HT-29 (cell line): ENCODE data around the gene TBC1D9B. TPM values are rescaled to one million over a fixed set of nuclear protein-coding genes. Genes with fewer than 3 reads are reported as not detected.

Source experiments
- DNase-seq: peaks from one replicate; pipeline ENCODE4 v3.0.0-alpha.2; 2015; ENCODE audit warnings: low spot score
- total RNA-seq: library from RNA; depleted of rRNA; stranded (reverse); fragments of >200 nt; shearing (Covaris generic); gene quantifications from 2 replicates; pipeline ENCODE4 v1.2.3, GENCODE V29; 2014; rRNA removed

Gene TBC1D9B
- 59.9 and 70.6 TPM in 2 replicates for total RNA-seq

DNA sequence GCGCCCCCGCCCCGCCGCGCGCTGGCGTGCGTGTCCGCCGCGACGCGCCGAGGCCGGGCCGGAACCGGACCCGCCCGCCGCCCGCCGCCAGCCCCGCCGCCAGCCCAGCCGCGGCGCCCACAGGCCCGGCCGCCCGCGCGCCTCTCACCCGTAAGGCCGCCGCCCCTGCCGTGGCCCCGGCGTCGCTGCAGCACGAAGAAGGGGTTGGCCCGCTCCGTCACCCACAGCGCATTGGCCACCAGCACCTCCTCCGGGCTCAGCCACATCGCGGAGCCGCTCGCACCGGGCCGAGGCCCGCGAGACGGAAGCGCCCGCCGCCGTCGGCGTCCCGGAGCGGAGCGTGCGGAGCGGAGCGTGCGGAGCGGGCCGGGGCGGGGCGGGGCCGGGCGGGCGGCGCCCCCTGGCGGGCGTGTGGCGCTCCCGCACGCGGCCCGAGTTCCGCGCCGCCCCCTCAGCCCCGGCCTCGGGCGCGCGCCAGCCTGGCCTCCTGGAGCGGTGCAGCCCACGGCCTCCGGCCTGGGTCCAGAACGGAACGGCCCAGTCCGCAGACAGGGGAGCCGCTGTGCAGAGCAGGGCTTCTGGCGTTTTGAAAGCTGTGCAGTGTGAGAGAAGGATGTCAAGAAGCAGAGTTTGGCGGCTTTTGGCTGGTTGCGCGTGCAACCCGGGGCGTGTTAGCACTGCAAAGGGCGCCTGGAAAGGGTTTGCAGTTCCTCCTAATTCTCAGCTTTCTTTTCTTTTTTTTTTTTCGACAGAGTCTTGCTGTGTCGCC lies at the start of gene TBC1D9B:
TBC1D9B (minus strand) TSS at position 342 of the 769 bp plus-strand sequence; CDS start at position 266, 76 bp downstream.
- DNase-seq, result peak; percentile 69

DNA sequence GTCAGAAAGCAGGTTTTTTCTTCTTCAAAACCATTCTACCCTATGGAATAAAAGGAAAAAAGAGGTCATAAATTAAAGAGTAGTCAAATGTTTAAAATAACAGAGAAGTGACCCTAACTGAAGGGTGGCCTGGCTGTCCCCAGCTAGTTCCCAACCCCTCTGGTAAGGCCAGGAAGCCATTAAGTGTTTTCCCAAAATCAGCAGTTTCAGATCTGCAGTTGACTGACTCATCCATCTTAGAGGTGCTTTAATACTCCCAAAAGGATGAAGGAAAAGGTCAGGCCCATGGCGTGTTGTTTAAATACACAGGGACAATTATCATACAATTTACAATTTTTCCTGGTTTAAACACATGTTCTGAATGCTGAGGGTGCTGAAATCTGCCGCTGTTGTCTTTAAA lies 47.9 kb upstream of the TBC1D9B start:
- DNase-seq, result no peak

DNA sequence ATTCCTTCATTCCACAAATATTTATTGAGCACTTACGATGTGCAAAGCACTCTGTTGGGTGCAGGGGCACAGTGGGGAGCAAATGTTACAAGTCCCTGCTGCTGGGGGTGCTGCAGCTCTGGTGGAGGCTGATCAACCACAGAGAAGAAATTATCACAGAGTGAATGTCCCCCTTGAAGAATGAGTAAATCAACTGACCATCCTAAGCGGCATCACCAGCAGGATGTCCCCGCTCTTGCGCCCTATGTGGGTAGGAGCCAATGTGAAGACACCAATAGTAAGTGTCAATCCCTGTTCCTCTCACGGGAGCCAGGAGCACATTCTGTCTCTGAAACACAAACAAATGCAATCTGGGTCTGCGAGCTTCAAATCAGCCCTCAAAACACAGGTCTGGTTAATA lies 47.4 kb upstream of the TBC1D9B start:
- no peak for DNase-seq

DNA sequence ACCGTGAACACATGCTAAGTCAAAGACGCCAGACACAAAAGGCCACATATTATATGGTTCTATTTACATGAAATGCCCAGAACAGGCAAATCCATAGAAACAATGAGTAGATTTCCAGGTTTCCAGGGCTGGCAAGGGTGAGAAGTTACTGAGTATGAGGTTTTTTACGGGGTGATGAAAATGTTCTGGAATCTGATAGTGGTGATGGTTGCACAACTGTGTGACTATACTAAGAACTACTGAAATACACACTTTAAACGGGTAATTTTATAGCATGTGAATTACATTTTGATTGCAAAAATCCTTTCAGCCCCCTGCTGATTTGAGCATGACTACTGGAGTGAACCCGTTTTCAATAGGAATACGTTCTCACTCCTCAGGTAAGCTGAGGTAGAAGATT lies 46.7 kb upstream of the TBC1D9B start:
- no peak for DNase-seq

DNA sequence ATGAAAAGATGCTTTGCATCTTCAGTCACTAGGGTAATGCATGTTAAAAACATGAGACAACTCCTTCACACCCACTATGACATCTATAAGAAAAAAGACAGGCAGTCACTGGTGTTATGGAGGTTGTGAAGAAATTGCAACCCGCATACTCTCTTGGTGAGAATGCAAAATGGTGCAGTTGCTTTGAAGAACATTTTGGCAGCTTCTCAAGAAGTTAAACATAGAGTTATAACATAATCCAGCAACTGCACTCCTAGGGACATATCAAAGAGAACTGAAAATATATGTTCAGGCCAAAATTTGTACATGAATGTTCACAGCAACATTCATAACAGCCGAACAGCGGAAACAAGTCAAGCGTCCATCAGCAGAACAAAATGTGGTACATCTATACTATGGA lies 46.3 kb upstream of the TBC1D9B start:
- no peak for DNase-seq

DNA sequence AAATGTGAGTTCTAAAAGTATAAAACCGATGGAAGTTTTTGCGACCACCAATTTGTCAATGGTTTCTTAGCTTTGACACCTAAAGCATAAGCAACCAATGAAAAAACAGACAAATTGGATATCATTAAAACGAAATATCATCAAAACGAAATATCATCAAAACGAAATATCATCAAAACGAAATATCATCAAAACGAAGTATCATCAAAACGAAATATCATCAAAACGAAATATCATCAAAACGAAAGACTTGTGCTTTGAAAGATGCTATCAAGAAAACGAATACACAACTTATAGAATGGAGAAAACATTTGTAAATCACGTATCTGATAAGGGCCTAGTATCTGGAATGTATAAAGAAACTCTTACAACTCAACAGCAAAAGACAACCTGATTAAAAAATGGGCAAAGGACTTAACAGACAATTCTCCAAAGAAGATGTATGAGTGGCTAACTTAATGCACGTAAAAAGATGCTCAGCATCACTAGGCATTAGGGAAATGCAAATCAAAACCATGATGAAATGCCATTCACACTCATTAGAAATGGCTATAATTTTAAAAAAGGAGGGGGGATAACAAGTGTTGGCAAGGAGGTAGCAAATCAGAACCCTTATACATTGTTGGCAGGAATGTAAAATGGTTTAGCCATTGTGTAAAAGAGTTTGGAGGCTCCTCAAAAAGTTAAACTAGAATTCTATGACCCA lies 29.4 kb upstream of the TBC1D9B start:
- no peak for DNase-seq

DNA sequence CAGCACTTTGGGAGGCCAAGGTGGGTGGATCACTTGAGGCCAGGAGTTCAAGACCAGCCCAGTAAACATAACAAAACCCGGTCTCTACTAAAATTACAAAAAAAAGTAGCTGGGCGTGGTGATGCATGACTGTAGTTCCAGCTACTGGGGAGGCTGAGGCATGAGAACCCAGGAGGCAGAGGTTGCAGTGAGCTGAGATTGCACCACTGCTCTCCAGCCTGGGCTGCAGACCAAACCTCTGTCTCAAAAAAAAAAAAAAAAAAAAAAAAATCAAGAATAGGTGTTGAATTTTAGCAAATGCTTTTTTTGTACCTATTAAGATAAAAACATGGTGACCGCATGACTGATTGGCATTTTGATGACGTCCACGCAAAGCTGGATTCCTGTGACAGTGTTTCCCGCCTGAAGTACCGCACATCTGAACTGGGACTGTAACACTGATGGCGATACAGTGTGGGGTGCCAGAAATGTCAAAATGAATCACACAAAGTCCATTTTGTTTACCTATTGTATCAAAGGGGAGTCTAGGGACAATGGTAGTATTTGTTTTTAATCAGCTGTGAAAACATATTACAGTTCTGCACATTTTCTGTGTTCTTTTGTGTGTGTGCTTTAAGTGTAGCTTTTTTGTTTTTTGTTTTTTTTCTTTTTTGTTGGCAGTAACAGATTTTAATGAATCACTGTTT lies 23.2 kb upstream of the TBC1D9B start:
- DNase-seq, result no peak

DNA sequence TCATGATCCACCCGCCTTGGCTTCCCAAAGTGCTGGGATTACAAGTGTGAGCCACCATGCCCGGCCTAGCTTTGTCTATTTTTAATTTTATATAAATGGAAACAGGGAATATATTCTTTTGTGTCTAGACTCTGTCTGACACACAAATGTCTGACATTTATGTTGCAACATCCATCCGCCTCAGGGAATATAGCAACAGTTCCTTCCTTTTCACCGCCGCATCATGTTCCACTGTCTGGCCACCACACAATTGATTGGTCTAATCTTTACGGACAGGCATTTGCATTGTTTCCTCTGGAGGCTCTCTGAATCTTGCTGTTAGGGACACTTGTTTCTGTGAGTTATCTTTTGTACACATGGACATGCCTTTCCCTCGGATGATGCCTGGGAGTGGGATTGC lies 20.1 kb upstream of the TBC1D9B start:
- no peak for DNase-seq

DNA sequence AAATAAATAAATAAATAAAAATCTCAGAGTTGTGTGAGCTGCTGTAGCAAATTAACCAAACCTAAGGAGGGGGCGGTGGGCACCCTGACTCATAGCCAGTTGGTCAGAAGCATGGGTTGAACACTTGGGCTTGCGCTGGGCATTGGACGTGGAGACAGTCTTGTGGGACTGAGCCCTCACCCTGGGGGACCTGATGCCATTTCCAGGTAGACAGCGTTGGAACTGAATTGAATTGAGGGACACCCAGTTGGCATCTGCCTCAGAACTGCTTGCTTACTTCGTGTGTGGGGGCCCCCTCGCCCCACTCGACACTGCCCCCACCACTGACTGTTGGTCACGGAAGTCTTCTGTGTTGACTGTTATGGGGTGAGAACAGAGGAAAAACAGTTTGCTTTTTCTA lies 19.0 kb upstream of the TBC1D9B start:
- no peak for DNase-seq

DNA sequence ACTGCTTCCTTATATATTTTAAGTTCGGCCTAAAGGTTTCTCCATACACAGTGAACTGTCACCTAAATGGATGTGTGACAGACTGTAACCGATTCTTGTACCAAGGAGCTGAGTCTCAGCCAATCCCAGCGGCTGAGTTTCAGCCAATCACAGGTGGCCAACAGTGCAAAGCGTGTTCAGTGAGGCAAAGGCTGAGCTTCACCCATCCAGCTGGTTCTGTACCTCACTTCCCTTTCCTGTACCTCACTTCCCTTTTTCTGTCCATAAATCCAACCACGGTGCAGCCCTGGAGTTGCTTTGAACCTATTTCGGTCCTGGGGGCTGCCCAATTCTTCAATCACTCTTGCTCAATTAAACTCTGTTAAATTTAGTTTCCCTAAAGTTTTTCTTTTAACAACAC lies 15.7 kb upstream of the TBC1D9B start:
- no peak for DNase-seq

DNA sequence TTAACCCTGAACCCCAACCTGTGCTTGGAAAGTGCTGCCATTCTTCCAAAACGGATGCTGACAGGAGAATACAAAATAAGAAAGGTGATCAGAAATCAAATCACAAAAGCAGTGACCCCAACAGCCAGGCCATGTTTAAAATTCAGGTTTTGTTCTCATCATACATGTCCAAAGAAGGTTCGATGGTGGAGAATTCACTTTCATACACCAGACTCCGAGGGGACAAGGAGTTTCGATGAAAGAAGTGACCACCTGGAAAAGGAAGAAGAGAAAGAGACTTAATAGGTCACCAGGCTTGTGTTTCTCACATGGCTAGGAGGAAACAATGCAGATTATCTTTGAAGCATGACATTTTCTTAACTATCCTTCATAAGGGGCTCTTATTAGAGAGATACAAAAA lies 12.5 kb upstream of the TBC1D9B start:
- DNase-seq, result no peak

DNA sequence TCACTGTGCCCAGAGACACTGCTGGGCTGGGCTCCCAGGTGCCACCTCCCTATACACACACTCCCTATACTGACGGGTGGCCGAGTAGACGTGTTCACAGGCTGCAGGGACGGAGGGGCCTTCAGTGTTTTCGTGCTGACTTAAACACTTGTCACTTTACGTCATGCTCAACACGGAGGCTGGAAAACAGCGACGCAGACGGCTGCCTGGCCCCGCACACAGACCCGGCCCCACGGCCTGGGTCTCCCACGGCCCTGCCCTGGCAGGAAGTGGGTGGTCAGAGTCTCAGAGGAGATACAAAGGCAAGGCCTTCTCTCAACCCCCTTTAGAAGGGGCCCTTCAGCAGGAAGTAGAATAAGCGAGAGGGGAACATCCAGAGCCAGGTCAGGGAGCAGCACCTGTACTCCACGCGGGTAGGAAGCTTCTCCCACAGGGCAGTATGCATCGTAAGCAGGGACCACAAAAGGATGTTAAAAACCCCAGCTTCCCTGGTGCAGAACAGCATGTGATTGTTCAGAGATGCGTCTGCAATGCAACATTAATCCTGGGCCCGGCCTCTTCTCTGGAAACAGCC lies 11.9 kb upstream of the TBC1D9B start:
- DNase-seq, result no peak

DNA sequence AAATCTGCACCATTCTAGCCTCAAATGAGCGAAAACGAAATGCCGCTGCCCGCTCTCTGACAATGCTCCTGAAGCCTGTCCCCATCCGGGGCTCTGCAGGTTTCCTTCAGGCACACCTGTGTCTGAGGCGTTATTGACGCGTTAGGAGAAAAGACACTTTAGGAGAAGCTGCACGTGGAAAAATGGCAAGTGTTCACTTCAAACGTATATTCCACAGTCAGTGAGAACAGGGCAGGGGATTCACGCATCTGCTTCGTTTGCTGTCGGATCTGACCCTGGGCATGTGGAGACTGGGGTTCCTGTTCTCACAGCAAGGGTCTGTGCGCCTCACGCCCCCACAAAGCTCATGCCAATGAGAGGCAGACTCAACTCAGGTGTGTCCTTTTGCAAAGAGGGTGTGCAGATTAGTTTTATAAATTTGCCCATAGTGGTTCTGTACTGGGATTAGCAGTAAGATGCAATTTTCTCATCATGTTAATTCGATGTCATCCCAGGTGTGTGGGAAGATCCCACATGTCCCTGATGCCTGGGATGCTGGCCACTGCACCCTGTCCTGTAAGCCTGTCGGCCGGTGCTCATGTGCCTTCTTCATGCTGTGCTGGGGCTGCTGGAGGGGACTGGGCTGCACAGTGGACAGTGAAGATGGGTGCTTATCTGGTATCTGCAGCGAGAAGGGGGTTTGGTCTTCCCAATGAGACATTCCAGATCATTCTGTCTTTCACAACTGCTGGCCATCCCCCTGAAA lies 11.2 kb upstream of the TBC1D9B start:
- no peak for DNase-seq

DNA sequence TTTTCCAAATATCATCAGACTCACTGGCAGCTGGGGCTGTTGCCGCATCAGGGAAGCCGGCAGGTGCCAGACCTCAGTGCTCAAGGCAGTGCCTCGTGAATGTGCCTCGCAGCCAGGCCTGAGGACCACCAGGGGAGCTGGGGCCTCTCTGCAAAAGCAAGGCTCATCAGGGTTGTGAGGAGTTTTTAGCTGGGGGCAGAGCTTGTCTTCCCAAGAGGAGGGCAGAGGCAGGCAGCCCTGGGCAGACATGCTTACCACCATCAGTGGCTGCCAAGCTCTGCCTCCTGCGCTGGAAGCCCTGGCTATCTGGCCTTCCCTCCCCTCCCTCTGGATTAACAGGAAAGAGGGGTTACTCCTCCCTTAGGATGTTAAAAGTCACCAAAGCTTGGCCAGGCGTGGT lies 8.8 kb upstream of the TBC1D9B start:
- no peak for DNase-seq

DNA sequence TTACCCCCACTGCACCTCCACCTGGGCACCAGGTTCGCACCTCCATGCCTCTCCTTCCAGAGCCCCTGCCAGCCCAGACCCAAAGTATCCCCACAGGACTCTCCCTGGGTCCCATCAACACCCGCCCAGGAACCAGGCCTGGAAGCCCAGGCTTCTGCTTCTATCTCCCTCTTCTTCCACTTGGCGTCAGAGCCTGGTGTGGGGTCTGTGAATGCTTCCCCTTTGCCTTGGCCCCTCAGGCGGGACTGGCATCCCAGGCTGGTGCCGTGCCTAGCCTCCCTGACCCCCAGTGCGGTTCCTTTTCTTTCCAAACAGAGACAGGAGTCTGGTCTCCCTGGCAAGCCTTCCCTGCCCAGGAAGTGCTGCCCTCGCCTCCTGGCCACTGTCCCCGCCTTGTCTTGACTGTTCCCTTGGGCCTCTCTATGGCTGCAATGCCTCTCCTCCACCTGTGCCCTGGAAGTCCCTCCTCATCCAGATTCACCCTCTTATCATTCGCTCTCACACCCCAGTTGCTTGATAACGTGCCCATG lies 7.8 kb upstream of the TBC1D9B start:
- no peak for DNase-seq

DNA sequence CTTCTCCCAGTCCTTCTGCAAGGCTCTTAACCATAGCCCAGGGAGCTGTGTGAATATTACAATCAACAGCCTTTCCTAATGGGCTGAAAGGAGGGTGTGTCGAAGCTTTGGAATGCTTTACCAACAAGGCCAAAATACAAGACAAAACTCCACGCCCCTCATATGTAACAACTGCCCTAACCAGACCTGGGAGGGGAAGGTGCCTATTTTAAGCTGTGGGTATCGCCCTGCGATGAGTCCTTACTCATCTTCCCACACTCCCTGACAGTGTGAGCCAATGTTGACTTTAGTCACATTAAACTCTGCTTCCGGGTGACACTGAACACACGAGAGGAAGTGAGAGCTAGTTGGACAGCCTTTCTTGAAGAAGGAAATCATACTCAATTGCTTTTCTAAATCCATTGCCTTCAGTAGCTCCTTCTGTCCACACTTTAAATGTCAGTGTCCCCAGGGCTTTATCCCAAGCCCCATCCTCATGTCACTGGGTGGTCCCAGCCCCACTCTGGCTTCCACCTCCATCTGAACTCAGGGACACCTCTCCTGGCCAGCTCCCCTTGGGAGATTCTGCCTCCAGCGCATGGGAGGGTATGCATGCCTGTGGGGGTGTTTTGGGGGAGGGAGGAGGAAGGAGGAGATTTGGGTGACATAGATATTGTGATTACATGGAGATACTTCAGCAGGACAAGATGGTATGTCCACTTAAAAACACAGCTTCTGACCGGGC lies 6.5 kb upstream of the TBC1D9B start:
- DNase-seq, result peak; percentile 71

DNA sequence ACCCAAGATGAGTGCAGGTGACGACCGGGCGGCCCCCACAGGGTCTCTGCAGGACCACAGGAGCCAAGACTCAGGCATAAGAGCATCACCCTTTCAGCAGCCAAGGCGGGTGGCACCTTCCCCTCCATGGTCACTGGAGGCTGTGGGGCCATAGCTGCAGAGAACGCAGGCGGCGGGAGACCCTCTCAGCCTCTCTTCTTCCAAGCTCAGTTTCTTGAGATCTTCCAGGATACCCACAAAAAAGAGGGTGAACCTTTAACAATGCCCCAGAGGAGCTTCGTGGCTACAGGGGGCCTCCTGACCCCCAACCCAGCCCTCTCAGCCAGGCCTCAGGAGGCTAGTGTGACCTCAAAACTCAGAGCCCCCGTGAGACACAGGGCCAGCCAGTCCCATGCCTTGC lies 5.8 kb upstream of the TBC1D9B start:
- no peak for DNase-seq

DNA sequence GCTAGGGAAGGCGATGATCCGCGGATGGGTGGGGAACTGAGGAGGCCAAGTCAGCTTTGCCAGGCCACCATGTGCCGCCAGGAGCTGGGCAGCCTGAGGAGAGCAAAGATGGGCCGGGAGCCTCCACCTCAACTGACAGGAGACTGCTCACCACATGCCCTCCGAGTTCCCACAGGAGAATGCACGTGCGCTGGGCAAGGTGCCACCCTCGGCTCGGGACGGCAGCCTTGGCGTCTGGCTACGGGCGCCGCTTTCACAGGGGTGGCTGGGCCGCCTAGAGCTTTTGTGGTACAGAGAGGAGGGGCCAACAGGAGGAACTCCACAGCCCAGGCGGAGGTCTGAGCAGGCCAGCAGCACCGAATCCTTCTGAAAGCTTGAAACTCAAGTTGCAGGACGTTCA lies 5.3 kb upstream of the TBC1D9B start:
- DNase-seq, result no peak

DNA sequence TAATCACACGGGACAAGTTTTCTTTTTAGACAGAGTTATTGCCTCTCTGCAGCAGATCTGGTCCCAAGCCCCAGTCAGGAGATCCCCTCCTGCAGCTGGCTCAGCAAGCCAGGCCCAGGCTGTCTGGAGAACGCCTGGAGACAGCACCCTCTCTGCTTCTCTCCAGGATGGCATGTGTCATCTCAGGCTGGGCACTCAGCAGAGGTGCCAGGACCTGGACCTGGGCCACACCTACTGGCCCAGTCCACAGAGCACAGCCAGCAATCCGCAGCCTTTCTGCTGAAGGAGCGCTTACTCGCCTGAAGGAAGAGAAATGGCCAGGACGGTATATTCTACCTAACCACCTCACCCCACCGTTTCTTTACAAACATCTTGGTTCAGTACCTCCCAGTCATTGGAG lies 4.7 kb upstream of the TBC1D9B start:
- DNase-seq, result no peak

DNA sequence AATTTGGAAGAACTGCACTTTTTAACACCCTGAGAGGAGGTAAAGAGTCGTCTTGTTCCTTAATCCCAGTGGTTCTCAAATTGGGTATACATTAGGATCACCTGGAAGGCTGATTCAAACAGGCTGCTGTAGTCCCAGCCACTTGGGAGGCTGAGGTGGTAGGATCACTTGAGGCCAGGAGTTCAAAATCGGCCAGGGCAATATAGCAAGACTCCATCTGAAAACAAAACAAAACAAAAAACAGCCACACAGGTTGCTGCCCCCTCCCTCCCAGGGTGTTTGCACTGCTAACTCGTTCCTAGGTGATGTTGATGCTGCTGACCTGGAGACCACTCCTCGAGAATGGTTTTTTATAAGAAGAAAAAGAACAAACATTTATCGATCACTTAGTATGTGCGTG lies 1.5 kb upstream of the TBC1D9B start:
- DNase-seq, result no peak

DNA sequence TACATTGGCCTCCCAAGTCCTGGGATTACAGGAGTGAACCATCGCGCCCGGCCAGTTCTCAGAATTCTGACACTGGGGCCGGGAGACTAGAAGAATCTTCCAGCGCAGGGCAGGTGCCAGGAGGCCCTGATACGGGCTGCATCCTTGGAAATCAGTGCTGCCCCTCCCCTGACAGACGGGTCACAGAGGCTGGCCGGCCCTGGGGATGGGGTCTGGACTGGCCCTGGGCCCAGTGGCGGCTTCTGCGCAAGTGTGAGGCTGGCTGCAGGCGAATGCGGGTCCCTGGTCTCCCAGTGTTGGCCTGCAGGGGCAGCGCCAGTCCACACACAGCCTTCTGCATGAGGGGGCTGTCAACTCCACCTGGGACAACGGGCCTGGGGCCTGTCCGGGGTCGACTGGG lies 831 bp upstream of the TBC1D9B start:
- no peak for DNase-seq
